Stimulated activated CD8-positive, alpha-beta memory T cell treated with anti-CD3 and anti-CD28 coated beads, Interleukin-4, amount 100 ng/mL, for 1 hour (primary cell): ENCODE measurements around the gene NPTXR.
"Not testable (repeated sequence)": the region's sequence is repeated elsewhere in the genome, so short reads cannot be mapped to it uniquely, and the experiment has no call there.

Source experiments
- DNase-seq, 2 donors: peaks; one replicate each; pipeline ENCODE4 v3.0.0-alpha.2; 2020; ENCODE audit warnings: low read depth in 2 of 2, low spot score in 1 of 2

The NPTXR gene

DNA sequence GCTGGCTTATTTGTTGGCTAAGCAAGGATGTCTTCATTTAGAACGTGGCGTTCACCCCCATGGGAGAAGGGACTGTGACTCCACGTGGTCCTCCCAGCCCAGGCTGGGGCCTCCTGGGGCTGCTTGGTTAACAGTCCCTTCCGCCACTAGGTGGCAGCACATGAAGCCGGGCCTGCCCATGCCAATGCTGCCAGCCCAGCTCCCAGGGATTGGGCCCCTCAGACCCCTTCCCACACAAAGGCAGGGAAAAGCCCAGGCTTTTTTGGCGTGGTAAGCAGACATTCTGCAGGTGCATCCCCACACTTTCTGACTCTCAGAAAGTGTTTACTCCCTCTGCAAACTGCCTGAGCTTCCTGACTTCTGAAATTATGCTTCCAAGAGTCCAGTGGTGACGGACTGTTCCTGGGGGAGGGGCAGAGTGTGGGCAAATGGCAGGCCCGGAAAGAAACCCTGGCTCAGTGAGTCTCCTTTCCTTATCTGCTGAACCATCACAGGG lies 25.1 kb upstream of the NPTXR start:
- peak; percentile 70 for DNase-seq

DNA sequence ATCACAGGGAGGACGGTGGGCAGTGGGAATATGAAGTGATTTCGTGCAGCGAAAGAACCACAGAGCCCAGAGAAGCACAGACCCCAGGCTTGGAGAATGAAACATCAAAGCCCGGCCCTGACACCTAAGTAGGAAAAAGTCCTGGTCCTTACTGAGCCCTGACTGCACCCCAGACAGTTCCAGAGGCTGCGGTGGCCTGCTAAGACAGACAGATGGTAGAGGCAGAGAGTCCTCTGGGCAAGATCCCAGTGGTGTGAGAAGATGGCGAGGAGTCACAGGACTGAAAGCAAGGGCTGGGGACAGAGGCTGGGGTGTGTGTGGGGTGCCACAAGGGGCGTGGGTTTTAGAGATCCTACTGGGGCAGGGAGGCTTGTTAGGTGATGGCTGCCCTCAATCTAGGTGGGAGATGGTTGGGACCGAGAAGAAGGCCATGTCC lies 24.5 kb upstream of the NPTXR start:
- DNase-seq: no peak

DNA sequence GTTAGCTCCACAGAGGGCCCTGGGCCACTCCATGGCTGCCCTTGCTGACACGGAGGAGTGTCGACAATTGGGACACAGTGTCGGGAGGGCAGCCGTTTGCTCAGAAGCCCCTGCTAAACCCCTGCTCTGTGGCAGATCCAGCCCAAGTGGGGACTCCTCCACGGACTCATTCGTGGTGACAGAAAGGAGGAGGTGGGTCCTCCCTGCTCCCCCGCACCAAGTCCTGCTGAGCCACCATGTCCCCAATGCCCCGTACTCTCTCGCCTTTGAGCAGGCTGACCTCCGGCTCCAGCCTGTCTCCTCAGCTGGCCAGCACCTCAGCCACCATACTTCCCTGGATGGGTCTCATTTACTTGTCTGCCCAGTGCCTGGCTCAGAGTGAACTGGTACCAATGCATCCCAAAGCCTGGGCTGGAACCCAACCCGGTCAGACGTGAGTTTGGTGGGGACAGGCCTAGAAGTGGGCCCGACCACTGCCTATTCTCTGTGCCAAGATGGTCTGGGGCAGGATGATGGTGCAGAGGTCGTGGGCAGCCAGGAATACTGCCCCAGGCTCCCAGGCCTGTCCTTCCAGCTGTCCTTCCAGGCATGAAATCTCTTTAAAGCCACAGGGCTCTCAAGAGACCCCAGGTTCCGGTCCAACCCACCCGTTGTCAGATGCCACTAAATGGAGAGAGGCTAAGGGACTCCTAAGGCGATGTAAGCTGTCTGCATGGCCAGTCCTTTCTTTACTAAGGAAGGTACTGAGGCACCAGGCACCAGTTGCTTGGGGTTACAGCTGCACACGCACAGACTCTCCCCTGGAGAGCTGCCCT lies 23.9 kb upstream of the NPTXR start:
- no peak for DNase-seq

DNA sequence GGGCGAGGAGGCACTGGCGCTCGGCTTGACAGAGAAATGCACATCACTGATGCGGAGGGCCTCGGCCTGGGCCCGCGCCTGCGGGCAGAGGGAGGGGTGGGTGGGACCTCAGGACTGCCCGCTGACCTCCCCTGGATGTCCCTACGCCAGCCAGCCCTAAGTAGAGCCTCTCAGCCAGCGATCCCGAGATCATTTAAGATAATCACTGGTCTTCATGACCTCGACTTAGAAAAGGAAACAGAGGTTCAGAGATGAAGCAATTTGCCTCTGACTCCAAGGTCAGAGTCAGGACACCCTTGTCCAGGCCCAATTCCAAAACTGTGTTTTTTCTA lies 23.3 kb upstream of the NPTXR start:
- DNase-seq: no peak

DNA sequence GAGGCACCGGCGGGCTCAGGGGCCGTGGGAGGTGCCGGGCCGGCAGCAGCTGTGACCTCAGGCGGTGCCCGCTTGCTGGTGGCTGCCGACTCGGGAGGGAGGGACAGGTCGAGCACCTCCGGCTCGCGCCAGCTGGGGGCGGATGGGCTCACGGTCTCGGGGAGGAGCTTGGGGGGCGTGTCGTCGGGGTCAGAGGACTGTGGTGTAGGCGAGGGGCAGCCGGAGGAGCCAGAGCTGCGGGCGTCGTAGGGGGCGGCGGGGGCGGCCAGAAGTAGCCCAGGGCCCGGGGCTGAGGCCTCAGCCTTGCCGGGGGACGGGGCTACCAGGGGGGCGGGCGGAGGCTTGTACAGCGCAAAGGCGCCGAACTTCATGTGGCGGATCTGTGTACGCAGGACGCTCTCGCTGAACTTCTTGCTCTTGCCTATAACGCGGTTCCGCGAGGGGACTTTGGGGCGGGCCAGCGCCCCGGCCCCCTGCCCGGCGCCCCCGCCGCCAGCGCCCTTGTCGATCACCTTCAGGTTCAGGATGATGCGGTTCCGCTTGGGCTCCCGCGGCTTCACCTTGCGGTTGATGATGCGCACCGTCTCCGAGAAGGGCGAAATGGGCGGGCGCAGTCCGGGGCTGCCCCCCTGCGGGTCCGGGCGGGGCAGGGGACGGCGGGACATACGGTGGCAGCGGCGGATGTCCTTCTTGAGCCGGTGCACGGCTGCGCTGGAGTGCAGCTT lies 22.7 kb upstream of the NPTXR start:
- no peak for DNase-seq

DNA sequence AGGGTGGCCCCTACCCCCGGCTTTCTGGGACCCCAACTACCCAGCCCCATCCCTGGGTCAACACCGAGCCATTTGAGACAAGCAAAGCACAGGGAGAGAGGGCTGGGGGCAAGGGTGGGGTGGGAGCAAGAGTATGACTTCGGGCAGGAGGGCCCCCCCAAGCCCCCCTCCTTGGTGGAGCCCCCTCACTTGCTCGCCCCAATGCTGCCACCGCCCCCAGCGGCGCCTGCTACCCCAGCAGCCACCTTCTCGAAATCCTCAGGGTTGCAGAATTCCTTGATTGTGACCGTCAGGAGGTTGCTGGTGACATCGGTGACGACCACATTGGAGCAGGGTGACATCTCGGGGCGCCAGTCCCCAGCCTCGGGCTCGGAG lies 22.2 kb upstream of the NPTXR start:
- DNase-seq: no peak

DNA sequence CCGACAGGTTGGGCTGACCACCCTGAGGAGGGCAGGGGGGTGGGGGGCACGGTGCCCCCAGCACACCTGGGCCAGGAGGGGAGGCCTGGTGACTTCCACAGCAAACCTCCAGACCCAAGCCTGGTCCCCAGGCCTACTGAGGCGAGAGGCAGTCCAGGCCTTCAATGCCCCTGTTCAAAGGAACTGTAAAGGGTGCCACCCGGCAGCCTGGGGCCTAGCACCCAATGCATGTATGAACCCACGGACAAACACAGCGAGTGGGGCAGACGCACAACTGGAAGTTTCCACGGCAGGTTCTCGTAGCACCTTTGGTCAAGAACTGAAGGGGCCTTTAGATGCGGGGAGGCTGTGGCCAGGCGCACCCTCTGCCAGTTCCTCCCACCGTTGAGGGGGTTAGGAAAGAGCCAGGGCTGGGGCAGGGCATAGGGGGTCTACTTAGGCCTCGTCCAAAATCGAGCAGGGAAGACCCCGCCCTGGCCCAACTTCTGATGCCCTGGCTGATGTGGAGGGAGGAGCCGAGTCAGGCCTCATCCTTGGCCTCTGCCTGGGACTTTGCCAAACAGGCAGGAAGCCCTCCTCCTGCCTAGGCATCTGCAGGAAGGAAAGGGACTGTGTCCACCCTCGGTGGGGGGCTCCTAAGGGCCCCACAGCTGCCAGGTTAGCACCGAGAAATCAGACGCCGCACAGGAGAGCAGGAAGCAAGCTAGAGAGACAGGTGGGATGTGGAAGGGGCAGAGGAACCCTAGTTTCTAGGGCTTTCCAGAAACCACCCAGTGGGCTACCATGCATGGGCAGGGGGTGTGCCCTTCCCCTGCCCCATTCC lies 21.6 kb upstream of the NPTXR start:
- DNase-seq: no peak

DNA sequence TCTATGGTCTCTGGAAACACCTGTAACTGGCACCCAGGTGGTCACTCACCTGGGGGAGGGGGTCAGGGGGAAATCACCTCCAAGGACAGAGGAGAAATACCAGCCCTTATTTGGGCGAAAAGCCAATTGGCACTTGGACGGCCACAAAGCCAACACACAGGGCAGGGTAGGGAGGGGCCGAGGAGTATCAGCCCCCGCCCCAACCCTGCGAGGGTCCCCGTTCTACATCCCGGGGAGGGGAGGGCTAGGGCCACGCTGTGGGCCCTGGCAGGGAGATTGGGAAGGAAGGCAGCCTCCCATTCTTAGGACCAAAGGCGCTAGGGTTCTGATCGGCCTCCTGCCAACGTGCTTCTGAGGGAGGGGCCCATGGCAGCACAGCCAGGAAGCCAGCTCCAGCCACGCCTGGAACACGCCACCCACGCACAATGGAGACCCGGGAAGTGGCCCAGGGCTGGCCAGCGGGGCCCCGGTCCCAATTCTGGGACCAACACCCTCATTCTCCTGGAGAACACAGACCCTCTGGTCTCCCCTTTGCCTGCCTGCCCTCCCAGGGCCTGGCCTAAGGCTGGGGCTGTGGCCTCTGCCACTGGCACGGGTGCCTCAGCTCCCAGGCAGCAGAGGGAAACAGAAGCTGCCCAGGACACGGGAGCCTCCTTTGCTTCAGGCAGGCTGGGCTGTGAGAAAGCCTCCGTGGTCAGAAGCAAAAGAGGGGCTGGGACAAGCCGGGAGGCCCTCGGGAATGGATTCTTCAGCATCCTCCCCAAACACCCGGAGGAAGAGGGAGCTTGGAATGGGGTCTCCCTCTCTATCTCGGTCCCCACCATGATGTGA lies 20.7 kb upstream of the NPTXR start:
- no peak for DNase-seq

DNA sequence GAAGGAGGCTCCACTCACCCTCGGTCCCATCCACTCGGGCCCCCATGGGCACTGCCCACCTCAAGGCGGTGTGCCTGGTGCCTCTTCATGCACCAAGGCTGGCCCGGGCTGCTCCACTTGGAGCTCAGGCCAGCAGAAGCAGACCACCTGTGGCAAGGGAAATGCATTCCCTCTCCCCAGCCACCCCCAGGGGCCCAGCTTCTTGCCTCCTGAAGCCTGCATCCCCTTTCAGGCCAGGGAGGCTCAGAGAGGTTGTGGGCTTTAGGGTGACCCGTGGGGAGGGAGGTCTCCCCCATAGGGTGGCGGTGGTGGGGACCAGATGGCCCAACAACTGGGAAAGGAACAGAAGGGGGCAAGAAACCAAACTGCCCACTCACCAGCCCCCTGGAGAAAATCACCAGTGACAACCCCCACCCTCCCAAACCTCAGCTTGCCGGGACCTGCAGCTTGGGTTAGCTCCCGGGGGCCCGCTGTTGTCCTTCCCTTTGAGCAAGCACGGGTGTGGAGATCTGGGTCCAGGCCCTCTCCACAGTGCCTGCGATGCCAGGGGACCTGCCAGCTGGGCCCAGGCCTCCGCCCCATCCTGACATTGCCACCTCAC lies 19.8 kb upstream of the NPTXR start:
- no peak for DNase-seq

DNA sequence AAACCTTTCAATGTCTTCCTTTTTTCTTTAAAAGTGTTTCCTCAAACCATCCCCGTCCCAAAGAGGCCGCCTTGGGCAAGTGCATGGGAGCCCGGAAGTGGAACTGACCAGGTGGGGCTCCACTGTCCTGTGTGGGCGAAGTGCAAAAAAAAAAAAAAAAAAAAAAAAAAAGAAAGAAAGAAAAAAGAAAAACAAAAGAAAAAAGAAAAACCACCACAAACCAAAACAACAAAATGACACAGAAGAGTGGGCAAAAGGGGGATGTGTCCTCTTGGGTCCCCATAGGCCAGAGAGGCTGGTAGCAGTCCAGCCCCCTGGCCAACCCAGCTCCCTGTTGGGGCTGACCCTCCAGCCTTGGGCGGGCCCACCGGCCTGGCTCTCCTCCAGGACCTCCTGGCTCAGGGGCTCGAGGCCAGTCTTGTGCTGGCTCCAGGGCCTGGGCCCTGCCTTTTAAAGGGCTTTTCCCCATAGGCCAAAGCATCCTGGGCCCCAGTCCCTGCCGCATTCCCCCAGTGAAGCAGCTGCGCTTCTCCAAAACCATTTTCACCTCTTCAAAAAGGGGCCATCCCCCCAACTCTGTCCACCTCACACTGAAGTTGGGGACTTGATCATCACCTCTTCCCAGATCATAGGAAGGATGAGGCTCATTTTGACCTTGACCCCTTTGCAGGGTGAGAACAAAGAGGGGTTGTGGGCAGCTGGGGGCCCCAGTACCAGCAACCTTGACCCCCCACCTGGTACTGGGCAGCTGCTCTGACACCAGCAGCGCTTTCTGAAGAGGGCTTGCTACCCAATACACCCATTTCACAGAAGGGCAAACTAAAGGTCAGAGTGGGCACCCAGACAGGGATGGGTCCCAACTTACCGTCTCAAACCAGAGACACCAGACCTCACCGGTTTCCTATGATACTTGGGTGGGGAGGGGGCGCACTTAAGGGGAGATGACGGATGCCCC lies 18.8 kb upstream of the NPTXR start:
- DNase-seq: no peak

DNA sequence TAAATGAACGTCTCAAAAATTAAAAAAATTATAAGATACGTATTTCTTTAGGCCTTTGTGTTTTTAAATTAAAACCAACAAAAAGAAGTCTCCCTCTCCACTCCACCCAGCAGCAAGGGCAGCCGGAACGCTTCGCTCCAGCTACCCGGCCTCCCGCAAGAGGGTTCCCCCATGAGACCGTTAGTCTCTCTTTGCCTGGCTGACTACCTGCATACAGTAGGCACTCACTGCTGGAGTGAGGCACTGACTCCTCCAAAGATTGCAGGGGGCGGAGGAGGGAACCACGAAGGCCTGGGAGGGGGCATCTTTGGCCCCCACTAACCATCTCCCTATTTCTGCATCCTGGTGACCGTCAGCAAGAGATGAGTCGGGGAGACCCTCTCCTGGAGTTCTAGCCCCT lies 18.1 kb upstream of the NPTXR start:
- no peak for DNase-seq

DNA sequence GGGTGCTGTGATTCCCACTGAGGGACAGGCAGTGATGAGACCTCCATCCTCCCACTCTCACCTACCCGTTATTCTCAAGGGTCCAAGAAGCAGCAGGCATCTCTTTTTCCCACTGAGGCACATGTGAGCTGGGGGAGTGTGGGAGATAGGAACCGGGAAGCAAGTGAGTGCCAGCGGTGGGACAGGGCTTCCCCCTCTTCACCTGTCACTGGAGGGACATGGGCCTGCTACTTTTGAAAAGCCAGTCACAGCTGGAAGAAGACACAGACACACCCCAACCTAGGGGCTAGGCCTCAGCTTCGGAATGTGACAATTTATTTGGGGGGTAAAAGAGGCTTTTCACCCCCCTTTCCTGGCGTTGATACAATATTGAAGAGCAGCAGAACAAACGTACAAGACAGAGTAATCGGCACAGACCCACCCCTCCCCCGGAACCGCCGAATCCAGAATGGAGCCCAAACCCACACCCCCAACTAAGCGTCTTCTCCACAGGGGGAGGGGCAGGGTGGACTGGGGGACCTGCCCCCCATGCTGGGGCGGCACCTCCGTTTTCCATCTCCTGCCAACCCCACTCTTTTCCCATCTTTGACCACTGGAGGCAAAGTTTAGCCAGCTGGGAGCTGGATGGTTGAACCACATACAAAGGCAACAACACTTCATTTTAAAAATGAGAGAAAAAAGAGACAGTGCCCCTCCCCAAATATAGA lies 17.5 kb upstream of the NPTXR start:
- no peak for DNase-seq

DNA sequence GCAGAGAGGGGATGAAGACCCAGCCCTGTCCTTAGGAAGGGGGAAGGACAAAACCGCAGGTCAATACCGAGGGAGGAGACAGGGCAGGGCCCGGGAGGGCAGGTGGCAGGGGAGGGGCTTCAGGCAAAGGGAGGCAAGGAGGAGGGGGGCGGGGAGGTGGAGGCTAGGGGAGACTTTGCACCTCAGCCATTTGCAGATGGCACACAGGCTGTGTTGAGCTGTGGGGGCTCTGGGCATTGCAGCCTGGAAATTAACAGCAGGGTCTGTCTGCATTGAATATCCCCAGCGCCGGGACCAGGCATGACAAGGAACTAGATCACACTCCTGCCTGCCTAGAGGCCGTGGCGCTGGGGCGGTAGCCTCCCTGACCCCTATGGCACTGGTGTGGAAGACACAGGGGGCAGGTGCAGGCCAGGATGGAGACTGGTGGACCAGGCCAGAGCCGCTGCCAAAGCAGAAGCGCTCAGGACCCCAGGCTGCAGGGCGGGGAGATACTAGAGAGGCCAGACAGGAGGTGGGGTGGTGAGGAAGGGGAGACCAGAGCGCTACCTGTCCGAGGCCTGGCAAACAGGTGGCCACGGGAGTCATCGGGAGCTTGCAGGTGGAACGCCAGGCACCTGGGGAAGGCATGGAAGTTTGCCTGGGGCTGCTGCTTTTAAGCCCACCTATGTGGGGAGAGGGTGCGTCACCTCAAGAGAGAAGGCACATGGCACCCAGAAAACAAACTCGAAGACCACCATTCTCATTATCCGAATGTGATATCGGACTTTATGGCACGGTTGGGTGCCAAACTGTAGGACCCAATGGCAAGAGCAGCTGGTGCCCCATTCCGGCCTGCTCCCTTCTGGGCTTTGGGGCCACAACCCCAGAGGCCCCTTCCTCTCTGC lies 16.7 kb upstream of the NPTXR start:
- no peak for DNase-seq

DNA sequence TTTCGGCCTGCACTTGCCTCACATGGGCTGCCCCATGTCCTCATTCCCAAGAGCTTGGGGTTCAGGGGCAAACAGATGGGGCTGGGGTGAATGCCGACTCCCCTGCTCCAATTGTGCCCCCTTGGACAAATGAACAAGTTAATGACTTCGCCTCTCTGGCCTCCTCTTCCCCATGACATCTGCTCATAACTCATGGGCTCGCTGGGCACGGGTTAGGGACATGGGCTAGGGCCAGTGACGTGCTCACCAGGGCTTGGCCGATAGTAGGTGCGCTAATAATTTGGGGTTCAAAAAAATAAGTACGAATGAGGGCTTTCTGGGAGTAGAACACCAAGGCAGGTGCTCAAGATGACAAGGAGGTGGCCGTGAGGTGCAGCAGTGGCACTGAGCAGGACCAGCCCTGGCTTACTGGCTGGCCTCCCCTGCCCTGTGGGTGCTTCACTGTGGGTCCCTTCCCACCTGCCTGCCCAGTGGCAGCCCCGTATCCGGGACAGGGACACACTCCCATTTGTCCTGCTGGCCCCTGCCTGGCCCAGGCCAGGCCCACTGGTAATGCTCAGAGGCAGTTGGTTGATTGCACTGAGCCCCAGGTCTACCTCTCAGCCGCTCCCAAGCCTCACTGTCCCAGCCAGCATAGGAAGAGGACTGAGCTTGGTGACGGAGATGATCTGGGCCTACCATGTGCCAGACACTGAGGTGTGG lies 15.9 kb upstream of the NPTXR start:
- DNase-seq: no peak

DNA sequence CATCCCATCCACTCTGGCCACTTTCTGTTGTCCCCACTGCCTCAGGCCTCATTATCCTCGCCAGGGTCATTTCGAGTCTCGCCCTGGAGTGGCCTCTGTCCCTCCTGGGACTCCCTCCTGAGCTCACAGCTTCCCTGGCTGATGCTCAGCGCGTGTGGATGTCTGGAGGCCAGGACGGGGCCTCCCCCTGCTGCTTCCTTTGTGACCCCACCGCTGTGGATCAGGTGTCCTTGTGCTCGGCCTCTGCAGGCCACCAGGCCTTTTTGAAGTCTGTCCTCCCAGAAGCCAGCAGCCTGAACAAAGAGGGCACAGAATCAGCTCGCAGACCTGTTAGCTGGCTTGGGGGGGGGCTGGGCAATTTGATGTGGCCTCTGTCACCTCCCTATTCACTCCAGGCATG lies 14.7 kb upstream of the NPTXR start:
- DNase-seq: no peak

DNA sequence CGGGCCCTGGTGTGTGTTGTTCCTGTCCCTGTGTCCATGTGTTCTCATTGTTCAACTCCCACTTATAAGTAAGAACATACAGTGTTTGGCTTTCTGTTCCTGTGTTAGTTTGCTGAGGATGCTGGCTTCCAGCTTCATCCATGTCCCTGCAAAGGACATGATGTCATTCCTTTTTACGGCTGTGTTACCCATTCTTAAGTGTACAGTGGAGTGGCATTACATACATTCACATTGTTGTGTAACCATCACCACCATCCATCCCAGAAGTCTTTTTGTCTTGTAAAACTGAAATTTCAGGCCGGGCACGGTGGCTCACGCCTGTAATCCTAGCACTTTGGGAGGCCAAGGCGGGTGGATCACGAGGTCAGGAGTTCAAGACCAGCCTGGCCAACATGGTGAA lies 10.6 kb upstream of the NPTXR start:
- not testable (repeated sequence) for DNase-seq

DNA sequence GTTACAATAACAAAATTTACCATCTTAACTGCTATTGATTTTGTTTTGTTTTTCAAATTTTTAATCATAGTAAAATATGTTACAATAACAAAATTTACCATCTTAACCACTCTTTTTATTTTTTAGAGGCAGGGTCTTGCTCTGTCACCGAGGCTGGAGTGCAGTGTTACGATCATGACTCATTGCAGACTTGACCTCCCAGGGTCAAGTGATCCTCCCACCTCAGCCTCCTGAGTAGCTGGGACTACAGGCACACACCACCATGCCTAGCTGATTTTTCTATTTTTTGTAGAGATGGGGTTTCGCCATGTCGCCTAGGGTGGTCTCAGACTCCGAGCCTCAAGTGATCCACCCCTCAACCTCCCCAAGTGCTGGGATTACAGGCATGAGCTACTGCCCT lies 10.1 kb upstream of the NPTXR start:
- not testable (repeated sequence) for DNase-seq
